ENCODE results near the gene SMAD7.

DNA sequence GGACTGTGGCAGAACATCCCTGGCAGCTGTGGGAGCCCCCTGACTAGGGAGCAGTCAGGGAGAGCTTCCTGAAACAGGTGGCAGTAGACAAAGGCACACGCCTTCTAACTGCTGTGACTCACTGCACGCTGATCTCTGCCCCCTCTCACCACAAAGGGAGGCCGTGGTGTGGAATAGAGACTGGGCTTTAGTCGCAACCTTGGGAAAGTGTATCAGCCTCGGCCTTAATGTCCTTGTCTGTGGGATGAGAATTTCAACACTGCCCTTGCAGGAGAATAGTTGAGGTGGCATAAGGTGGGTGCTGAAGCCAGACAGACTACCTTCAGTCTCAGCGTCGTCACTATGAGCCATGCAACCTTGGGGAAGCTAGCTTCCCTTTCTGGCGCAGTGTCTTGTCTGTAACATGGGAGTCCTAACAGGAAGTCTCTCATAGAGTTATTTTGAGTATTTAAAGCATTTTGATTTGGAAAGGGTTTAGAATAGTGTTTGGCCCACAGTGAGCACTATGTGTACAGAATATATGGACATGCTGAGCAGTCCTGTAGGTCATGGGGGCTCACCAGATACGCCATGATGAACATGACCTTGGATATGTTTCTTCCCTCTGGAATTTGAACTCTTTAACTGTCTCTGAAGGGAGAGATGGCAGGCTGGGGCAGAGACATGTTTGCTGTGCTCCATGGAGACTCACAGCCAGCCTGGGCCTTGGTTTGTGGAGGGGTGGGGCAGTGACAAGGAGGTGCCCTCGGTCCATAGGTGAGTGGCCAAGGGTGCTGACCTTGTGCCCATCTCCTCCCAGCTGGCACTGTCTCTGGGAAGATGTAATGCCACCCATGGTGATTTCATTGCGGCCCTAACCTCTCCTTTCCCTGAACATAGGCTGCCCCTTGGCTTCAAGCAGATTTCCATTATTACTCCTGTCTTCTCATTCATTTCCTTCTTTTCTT lies 29.5 kb upstream of the SMAD7 start:
- TF ChIP-seq, protein P1, sequence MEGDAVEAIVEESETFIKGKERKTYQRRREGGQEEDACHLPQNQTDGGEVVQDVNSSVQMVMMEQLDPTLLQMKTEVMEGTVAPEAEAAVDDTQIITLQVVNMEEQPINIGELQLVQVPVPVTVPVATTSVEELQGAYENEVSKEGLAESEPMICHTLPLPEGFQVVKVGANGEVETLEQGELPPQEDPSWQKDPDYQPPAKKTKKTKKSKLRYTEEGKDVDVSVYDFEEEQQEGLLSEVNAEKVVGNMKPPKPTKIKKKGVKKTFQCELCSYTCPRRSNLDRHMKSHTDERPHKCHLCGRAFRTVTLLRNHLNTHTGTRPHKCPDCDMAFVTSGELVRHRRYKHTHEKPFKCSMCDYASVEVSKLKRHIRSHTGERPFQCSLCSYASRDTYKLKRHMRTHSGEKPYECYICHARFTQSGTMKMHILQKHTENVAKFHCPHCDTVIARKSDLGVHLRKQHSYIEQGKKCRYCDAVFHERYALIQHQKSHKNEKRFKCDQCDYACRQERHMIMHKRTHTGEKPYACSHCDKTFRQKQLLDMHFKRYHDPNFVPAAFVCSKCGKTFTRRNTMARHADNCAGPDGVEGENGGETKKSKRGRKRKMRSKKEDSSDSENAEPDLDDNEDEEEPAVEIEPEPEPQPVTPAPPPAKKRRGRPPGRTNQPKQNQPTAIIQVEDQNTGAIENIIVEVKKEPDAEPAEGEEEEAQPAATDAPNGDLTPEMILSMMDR (IDR thresholded peaks at IDR 0.05) = no peak
- TF ChIP-seq POLR2A (IDR thresholded peaks at IDR 0.05) = no peak

Data from thyroid gland (tissue), 4 donors.